ENCODE data around the gene ABHD17C.

GRCh38 chr15:80783260-80783659 lies 88.2 kb downstream of the ABHD17C start:
- no peak for TF ChIP-seq CTCF (IDR thresholded peaks at IDR 0.05)
- no peak for TF ChIP-seq EP300 (IDR thresholded peaks at IDR 0.05)
- TF ChIP-seq POLR2A (IDR thresholded peaks at IDR 0.05): no peak

All from tibial nerve (tissue), 4 donors.